HL-60 (cell line): Measurements from ENCODE around the gene USF1.

ENCODE experiments used
- POLR2AphosphoS5 ChIP-seq: IDR thresholded peaks from 2 replicates; pipeline ENCODE4 v1.6.1; 2012; ENCODE audit warnings: low read depth
- TF ChIP-seq, protein P1 (sequence below): IDR thresholded peaks from one replicate; pipeline ENCODE4 v1.5.1; 2011; ENCODE audit warnings: low read length, control low read depth, inconsistent platforms; ENCODE audit not compliant: insufficient read depth

DNA sequence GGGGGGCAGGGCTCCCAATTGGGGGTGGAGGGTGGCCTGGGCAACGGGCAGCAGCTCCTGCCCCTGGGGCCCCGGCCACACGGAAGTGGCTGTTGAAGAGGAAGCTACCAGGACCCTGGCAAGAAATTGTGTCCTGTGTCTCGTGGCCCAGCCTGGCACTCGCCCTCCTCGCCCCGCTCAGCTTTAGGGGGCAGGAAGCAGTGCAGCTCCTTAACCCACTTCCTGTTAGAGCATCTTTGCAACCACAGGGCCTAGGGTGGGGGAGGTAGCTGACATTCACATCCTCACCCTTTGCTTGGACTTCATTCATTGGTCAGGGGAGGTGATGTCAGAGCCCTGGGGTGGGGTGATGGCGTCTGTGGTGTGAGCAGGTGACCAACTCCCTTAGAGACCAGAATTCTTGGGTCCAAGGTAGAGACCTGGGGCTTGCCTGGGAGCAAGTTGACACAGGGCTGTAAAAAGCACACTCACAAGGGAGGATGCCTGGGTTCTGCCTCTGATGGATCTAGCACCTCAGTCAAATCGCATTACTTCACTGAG, 24.0 kb upstream of the USF1 start, which contains the start of gene ARHGAP30:
- TF ChIP-seq, protein P1, sequence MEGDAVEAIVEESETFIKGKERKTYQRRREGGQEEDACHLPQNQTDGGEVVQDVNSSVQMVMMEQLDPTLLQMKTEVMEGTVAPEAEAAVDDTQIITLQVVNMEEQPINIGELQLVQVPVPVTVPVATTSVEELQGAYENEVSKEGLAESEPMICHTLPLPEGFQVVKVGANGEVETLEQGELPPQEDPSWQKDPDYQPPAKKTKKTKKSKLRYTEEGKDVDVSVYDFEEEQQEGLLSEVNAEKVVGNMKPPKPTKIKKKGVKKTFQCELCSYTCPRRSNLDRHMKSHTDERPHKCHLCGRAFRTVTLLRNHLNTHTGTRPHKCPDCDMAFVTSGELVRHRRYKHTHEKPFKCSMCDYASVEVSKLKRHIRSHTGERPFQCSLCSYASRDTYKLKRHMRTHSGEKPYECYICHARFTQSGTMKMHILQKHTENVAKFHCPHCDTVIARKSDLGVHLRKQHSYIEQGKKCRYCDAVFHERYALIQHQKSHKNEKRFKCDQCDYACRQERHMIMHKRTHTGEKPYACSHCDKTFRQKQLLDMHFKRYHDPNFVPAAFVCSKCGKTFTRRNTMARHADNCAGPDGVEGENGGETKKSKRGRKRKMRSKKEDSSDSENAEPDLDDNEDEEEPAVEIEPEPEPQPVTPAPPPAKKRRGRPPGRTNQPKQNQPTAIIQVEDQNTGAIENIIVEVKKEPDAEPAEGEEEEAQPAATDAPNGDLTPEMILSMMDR = no peak
- TF ChIP-seq POLR2AphosphoS5 = peak; percentile 92
